ENCODE measurements around the gene WIF1.

- no peak for TF ChIP-seq CTCF (conservative IDR thresholded peaks at IDR 0.05; ENCODE audit: low read length)
- TF ChIP-seq EZH2phosphoT487 (IDR thresholded peaks at IDR 0.05; ENCODE audit: borderline replicate concordance, low read depth, low read length), result no peak
Measured at GRCh38 chr12:65022960-65023359, 98.1 kb downstream of the WIF1 start.
